GM03348 (cell line): ENCODE measurements around the gene ZSWIM8.
"Not testable (repeated sequence)": the region's sequence is repeated elsewhere in the genome, so short reads cannot be mapped to it uniquely, and the experiment has no call there.

Experiments used
- DNase-seq: peaks from one replicate; pipeline ENCODE4 v3.0.0; 2012; ENCODE audit warnings: low spot score

The ZSWIM8 gene

DNA sequence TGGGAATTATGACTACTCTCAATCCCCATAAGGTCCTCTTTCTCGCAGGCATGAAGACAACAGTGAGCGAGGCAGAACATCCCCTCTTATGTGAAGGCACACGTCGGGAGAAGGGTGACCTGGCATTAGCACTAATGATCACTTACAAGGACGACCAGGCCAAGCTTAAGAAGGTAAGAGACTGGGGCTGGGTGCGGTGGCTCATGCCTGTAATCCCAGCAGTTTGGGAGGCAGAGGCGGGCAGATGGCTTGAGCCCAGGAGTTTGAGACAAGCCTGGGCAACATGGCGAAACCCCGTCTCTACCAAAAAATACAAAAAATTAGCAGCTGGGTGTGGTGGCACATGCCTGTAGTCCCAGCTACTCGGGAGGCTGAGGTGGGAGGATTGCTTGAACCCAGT is 10.1 kb downstream of the ZSWIM8 start:
- DNase-seq, result not testable (repeated sequence)

DNA sequence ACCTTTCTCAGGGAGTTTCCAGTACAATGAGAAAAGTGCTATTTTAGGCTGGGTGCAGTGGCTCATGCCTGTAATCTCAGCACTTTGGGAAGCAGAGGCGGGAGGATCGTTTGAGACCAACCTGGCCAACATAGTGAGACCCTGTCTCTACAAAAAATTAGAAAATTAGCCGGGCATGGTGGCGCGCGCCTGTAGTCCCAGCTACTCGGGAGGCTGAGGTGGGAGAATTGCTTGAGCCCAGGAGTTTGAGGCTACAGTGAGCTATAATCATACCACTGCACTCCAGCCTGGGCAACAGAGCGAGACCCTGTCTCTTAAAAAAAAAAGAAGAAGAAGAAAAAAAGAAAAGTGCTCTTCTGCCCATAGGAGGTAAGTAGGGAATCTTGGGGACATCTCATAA is 10.6 kb downstream of the ZSWIM8 start:
- not testable (repeated sequence) for DNase-seq

GRCh38 chr10:73796766-73797165 is 11.4 kb downstream of the ZSWIM8 start:
- no peak for DNase-seq

GRCh38 chr10:73797324-73798025 is 12.1 kb downstream of the ZSWIM8 start:
- DNase-seq, result no peak

DNA sequence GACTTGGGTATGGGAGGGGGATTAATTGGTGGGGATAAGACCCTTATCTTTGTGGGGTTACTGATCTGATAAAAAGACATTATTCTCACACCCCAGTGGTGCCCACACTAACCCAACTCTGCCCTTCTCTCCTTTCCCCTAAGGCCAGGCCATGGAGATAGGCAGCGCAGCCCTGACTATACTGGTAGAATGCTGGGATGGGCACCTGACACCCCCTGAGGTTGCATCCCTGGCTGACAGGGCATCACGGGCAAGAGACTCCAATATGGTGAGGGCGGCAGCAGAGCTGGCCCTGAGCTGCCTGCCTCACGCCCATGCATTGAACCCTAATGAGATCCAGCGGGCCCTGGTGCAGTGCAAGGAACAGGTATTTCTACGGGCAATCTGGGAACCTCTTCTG is 12.7 kb downstream of the ZSWIM8 start:
- DNase-seq, result no peak

DNA sequence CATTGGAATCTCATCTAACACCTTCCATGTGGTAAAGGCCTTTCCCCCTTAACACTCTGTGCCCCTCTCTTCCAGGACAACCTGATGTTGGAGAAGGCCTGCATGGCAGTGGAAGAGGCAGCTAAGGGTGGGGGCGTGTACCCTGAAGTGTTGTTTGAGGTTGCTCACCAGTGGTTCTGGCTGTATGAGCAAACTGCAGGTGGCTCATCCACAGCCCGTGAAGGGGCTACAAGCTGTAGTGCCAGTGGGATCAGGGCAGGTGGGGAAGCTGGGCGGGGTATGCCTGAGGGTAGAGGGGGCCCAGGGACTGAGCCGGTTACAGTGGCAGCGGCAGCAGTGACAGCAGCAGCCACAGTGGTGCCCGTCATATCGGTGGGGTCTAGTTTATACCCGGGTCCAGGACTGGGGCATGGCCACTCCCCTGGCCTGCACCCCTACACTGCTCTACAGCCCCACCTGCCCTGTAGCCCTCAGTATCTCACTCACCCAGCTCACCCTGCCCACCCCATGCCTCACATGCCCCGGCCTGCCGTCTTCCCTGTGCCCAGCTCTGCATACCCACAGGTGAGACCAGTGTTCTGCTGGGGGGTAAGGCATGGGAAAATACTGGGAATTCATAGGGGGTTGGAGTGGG is 13.6 kb downstream of the ZSWIM8 start:
- no peak for DNase-seq

GRCh38 chr10:73799899-73800559 is 14.6 kb downstream of the ZSWIM8 start:
- no peak for DNase-seq

DNA sequence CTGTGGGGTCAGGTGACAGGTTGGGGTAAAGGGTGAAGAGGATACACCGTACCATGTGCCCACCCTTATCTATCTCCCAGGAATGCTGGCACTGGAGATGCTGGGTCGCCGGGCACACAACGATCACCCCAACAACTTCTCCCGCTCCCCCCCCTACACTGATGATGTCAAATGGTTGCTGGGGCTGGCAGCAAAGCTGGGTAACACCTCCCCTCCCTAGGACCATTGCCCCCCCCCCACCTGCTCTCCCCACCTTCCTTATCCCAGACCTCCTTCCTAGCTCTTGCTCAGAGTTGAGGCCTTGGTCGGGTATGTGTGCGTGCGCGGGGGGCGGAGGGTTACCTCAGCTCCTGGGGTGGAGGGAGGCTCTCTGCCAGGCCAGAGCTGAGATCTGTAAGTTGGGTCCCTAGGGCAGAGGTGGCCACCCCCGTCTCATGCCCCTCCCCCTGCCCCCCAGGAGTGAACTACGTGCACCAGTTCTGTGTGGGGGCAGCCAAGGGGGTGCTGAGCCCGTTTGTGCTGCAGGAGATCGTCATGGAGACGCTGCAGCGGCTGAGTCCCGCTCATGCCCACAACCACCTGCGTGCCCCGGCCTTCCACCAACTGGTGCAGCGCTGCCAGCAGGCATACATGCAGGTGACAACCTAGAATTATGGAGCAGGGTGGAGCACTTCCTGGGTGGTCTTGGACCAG is 15.3 kb downstream of the ZSWIM8 start:
- no peak for DNase-seq

GRCh38 chr10:73801253-73801590 is 15.8 kb downstream of the ZSWIM8 start:
- DNase-seq, result no peak

GRCh38 chr10:73802276-73802991 is 17.0 kb downstream of the ZSWIM8 start:
- no peak for DNase-seq

GRCh38 chr10:73803680-73804286 is 18.4 kb downstream of the ZSWIM8 start:
- no peak for DNase-seq

GRCh38 chr10:73806176-73806950 is 21.0 kb downstream of the ZSWIM8 start:
- no peak for DNase-seq

DNA sequence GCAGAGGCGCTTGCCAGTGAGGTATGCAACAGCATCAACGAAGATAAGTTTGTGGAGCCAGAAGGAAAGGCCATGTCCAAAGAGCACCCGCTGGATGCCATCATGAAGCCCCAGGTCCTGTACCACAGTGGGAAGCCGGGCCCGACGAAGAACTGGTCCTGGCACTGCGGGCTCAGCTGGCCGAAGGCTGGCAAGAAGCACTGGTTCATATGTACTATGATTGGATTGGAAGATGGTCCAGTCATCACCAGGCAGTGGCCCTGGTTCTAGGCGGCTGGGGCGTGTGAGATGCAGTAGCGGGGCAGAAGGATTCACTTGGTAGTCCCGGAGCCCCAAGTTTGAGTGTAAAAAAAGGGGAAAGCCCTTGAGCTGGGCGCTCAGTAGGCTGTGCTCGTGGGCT is 22.1 kb downstream of the ZSWIM8 start:
- DNase-seq, result no peak

DNA sequence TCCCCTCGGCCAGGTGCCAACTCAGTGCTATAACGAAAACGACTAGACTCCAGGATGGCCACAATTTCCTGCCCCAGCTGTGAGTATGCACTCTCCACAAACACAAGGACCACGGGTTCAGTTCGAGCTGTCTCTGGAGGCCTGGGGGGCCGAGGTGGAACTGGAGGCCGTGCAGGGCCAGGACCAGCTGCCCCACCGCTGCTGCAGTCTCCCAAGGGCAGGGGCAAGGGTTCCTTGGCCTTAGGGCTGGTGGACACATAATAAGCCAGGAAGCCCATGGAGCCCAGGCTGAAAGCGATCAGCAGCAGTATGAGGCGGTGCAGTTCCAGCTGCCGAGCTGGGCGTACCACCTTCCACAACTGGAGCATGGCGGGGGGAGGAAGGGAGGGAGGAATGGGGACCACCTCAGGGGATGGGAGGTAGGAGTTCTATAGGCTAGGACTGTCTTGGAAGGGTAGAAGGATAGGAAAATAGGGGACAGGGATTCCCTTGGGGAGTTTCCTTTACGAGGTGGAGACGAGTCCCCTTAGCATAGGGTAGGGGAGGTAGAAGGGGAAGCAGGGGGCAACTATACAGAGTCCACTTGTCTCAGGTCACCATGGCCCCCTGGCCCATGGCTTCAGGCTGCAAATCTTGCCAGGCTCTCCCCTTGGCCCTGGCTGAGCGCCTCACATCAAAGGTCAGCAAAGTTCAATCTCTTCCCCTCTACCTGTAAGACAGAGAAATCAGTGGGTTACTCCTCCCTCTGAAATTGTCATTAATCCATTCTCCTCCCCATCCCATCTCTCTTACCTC is 22.8 kb downstream of the ZSWIM8 start:
- DNase-seq, result no peak

GRCh38 chr10:73809061-73809818 is 23.8 kb downstream of the ZSWIM8 start:
- DNase-seq, result no peak

DNA sequence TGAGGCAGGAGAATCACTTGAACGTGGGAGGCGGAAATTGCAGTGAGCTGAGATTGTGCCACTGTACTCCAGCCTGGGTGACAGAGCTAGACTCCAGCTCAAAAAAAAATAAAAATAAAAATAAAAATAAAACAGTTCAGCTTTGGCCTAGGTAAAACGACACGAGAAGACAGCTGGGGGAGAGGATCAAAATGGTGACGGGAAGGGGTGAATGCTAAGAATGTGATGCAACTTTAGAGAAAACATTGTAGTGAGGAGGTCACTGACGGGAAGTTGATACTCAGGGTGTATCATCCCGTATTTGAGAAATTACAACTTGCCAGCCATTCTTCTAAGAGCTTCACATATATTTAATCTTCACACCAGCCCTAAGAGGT is 24.9 kb downstream of the ZSWIM8 start:
- DNase-seq, result peak; percentile 29

GRCh38 chr10:73810735-73811465 is 25.5 kb downstream of the ZSWIM8 start:
- peak; percentile 64 for DNase-seq

- DNase-seq, result no peak
These were observed 27.3 kb downstream of the ZSWIM8 start for GRCh38 chr10:73812657-73813056.

DNA sequence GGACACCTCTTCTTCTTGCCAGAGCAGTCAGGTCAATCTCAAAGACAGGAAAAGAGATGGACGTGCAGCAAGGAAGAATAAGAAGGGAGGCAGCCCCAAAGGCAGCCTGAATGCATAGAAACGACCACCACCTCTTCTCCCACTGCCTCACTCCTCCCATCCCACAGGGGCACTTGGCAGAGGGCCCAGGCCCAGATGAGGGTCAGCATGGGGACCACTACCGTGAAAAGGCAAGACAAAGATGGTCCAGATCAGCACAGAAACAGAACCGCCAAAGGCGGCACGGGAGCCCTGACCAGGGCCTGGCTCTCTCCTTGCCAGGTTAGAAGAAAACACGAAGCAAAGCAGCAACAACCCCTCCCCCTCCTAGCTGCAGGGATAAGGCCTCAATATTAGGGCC is 27.9 kb downstream of the ZSWIM8 start:
- DNase-seq, result no peak
